Measurements from ENCODE around the gene SENP5. TPM values are rescaled to one million over a fixed set of nuclear protein-coding genes. Genes with fewer than 3 reads are reported as not detected.

Gene SENP5
- total and polyA plus RNA-seq, 4 donors: 3.9 to 26.9 (median 14.3) TPM

DNA sequence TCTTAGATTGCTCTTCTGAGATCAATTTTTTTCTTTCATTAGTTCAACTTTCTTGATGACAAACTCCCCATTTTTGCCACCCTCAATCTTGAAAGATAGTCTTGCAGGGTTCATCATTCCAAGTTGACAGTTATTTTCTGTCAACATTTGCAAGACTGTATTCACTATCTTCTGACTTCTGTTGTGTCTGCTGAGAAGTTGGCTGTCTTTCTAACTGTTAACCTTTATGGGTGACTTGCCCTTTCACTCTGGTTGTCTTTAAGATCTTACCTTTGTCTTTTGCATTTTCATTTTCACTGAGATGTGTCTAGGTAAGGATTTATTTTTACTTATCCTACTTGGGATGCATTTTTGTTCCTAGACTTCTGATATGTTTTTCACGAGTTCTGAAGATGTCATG lies 115.5 kb downstream of the SENP5 start:
- 73% methylated on average over 1 of the region's 1 CpG for WGBS
- no peak overlapping the region for H3K4me3 ChIP-seq (ENCODE audit: low read depth in 1 of 3, low read length in 3 of 3)
- no peaks in the 10 kb centered on the region for H3K36me3 ChIP-seq (ENCODE audit: control insufficient read depth in 4 of 4, insufficient read depth in 3 of 4, low read depth in 1 of 4, low read length in 3 of 4)
- no peaks in the 10 kb centered on the region for H3K27me3 ChIP-seq (ENCODE audit: control insufficient read depth in 4 of 4, insufficient read depth in 4 of 4, low read length in 3 of 4)
- H3K9me3 ChIP-seq (ENCODE audit: control insufficient read depth in 4 of 4, low read length in 3 of 4): peaks cover 0 to 3% (median 0%) of the 10 kb centered on the region in 4 donors
- no peak overlapping the region for H3K9ac ChIP-seq (ENCODE audit: low read depth in 1 of 2, low read length in 2 of 2)
- TF ChIP-seq YY1 (IDR thresholded peaks at IDR 0.05) (no peak), EGR1 (IDR thresholded peaks at IDR 0.05; ENCODE audit: low read depth in 2 of 2) (no peak), FOXA2 (IDR thresholded peaks at IDR 0.05) (no peak)
- DNase-seq (ENCODE audit: low spot score): no peak
- H3K27ac ChIP-seq (ENCODE audit: low read depth in 1 of 2, low read length in 2 of 2): no peak overlapping the region
- peaks cover 0 to 3% (median 2%) of the 10 kb centered on the region in 4 donors for H3K4me1 ChIP-seq (ENCODE audit: control insufficient read depth in 4 of 4, insufficient read depth in 4 of 4, low read length in 3 of 4)

Other genes starting within 250 kb of the SENP5 start
- 1 to 10 TPM; 2.7 to 9.2 TPM for gene NRROS, start 228.2 kb upstream of the SENP5 start, total RNA-seq
- gene NRROS, start 228.2 kb upstream of the SENP5 start, polyA plus RNA-seq: 1 to 10 TPM in 1 of 2 donors, under 1 TPM in 1; 0.82 to 3.4 TPM
- under 1 TPM; 0.59 to 0.79 TPM for gene CEP19, start 155.7 kb upstream of the SENP5 start, total RNA-seq
- gene CEP19, start 155.7 kb upstream of the SENP5 start, polyA plus RNA-seq: under 1 TPM; 0.44 to 0.75 TPM
- gene PIGX, start 155.5 kb upstream of the SENP5 start, total RNA-seq: 10 to 100 TPM in 1 of 2 donors, 1 to 10 TPM in 1; 7.1 to 10.0 TPM
- gene PIGX, start 155.5 kb upstream of the SENP5 start, polyA plus RNA-seq: 1 to 10 TPM; 5.1 to 6.0 TPM
- gene PAK2, start 128.1 kb upstream of the SENP5 start, total RNA-seq: 10 to 100 TPM; 30.4 to 44.3 TPM
- gene PAK2, start 128.1 kb upstream of the SENP5 start, polyA plus RNA-seq: 10 to 100 TPM; 16.0 to 19.4 TPM
- 10 to 100 TPM; 18.9 to 19.2 TPM for gene NCBP2, start 74.6 kb downstream of the SENP5 start, total RNA-seq
- gene NCBP2, start 74.6 kb downstream of the SENP5 start, polyA plus RNA-seq: 10 to 100 TPM; 16.2 to 17.3 TPM
- 1 to 10 TPM; 1.4 to 1.7 TPM for gene PIGZ, start 100.9 kb downstream of the SENP5 start, total RNA-seq
- gene PIGZ, start 100.9 kb downstream of the SENP5 start, polyA plus RNA-seq: 1 to 10 TPM in 1 of 2 donors, under 1 TPM in 1; 0.99 to 2.4 TPM
- gene MELTF, start 161.9 kb downstream of the SENP5 start, total RNA-seq: 1 to 10 TPM in 1 of 2 donors, under 1 TPM in 1; 0.92 to 1.2 TPM
- 1 to 10 TPM in 1 of 2 donors, under 1 TPM in 1; 0.14 to 1.1 TPM for gene MELTF, start 161.9 kb downstream of the SENP5 start, polyA plus RNA-seq